SHP77 treated with DMSO at 0.1 percent for 48 hours (cell line): ENCODE results near the gene FBXL16.

Experiments
- DNase-seq: peaks from one replicate; lab custom pipeline; 2025; lab: John Stamatoyannopoulos, UW

The FBXL16 gene

DNA sequence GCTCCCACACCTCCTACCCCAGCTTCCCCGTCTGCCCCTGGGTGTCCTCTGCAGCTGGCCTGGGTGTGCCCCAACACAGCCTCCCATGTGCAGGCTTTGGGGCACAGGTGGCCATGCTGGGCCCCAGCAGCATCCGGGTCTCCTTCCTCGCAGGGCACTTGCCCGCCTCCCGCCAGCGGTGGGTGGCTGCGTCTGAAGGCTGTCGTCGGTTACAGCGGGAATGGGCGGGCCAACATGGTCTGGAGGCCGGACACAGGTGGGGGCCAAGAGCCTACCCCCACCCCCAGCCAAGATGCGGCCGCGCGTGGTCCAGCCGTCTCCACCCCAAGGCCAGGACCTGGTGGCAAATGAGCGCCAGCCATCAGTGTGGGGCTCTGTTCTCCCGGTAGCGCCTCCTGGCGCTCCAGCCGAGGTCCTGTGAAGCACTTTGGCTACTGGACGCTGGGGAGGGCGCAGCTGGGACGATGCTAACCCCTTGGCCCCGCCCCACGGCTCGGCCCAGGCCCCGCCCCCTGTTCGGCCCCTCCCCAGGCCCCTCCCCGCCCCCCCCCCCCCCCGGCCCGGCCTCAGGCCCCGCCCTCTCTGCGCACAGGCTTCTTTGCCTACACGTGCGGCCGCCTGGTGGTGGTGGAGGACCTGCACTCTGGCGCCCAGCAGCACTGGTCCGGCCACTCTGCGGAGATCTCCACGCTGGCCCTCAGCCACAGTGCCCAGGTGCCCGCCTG, 45.0 kb downstream of the FBXL16 start:
- peak; percentile 56 for DNase-seq

DNA sequence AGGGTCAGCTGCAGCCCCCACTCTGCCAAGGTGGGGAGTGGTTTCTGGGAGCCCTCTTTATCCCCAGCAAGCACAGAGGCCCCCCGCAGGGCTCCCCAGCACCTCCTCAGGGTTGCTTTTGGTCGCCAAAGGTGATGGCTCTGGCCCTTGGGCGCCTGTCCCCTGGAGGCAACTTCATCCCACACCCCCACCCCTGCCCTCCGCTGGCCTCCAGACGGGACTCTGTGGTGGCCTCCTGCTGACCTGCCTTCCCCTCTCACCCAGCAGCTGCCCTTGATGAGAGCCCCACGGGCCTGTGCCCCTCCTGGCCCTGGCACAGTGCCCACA, 45.5 kb downstream of the FBXL16 start:
- no peak for DNase-seq

DNA sequence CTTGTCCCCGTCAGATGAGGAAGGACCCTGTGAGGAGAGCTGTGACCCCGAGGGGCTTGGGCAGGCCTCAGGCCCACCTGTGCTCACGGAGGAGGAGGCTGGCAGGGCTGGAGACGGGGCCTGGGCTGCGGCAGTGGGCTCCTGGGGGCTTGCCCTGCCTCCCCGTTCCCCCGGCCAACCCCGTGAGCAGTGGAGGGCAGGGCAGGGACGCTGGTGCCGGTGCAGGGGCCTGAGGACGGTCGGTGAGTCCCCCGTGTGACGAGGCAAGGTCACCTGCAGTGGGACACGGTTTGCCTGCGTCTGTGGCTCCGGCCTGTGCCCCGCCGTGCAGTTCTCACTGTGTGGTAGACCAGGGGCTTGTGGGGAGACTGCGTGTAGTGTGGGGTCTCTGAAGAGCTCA, 46.0 kb downstream of the FBXL16 start:
- no peak for DNase-seq

DNA sequence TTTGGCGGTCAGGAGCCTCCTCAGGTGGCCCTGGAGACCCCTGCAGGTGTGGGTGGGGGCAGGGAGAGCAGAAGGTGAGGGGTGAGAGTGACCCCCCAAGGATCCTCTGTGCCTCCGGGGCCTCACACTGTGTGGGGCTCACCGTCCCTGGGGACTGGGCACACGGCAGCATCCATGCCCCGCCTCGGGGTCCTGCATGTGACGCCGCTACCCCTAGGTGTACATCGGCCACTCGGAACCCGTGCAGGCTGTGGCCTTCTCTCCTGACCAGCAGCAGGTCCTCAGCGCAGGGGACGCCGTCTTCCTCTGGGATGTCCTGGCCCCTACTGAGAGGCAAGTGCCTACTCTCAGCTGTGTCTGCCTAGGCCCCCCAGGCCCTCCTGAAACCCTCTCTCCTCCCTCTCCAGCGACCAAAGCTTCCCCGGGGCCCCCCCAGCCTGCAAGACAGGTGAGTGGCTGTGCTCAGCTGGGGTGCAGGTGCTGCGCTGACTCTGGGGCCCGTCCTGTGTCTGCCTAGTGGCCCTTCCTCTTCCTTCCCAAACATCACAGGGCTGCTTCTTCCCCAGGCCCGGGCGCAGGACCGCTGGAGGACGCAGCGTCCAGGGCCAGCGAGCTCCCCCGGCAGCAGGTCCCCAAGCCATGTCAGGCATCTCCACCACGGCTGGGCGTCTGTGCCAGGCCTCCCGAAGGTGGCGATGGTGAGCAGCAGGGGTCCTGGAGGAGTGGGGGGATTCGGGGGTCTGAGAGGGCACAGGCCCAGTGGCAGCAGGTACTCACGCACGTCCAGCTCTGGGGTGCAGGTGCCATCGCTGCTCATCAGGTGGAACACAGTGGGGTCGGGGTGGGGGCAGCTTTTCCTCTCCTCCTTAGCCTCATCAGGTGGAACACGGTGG, 46.7 kb downstream of the FBXL16 start:
- no peak for DNase-seq

DNA sequence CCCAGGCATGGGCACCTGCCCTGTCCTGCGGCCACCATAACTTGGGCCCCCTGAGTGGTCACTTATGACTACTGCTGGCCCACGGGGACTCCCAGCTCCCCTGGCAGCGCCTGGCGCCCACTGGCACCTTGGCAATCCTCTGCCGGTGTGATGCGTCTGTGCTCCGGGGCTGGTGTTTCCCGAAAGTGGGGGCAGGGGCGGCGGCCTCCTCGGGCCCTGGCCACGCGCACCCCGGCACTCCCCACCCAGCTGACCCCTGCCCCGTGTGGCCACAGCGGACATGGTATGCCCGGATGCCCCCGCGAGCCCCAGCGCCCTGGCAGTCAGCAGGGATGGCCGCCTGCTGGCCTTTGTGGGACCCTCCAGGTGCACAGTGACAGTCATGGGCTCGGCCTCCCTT, 48.1 kb downstream of the FBXL16 start:
- no peak for DNase-seq

DNA sequence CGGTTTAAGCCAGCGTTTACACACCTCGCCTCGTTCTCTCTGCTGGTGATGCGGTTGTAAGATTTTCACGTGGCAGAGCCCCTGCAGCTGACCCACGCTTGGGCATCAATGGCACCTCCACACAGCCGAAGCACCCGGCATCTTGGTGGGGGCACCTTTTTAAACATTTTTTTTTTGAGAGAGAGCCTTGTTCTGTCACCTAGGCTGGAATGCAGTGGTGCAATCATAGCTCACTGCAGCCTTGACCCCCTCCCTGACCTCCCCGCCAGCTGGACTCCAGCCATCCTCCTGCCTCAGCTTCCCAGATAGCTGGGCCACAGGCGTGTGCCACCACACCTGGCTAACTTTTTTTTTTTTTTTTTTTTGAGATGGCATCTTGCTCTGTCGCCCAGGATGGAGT, 51.6 kb downstream of the FBXL16 start:
- no peak for DNase-seq

DNA sequence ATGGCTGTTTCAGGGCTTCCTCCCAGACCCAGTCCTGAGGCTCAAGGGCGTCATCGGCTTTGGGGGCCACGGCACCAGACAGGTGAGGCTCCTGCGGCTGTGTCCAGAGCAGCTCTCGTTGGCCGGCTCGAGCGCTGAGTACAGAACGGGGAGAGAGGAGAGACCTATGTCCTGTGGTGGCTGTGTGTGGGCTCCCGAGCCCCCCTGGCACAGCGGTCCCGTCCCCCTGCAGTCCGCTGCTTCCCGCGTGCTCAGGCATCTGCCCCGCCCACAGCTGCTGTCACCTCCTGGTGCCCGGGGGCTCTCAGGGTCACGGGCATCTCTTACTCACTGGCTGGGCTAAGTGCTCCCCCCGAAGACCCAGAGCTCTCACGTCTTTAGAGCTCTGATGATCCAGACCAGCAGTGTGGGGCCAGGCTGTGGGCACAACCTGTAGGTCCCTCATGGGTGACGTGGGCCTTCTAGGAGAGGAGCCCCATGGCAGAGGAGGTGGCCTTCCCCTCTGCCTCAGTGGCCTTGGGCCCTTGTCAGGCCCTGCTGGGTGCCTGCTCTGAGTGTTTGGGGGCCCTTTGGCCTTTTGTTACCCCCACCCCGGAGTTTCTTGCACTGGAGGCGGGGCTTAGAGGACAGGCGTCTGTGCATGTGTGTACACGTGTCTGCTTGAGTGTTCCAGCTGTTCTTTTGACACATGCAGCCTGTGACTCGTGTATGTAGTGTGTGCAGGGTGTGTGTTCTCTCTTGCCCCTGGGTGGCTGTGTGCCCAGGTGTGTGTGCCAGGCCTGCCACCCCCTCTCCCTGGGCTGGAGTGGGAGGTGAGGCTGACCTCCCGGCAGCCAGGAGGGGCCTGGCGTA, 52.9 kb downstream of the FBXL16 start:
- no peak for DNase-seq

DNA sequence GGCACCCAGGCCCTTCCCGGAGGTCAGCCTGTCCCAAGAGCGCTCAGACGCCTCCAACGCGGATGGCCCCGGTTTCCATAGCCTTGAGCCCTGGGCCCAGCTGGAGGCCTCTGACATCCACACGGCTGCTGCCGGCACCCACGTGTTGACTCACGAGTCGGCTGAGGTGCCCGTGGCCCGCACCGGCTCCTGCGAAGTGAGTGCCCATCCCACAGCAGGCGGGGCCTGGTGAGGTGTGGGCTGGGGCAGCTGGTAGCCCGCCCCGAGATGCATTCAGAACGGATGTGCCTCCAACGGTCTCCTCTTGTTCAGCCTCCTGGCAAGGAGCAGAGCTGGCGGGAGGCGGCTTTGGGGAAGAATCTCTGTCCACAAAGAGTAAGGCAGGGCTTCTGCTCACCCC, 53.8 kb downstream of the FBXL16 start:
- no peak for DNase-seq

DNA sequence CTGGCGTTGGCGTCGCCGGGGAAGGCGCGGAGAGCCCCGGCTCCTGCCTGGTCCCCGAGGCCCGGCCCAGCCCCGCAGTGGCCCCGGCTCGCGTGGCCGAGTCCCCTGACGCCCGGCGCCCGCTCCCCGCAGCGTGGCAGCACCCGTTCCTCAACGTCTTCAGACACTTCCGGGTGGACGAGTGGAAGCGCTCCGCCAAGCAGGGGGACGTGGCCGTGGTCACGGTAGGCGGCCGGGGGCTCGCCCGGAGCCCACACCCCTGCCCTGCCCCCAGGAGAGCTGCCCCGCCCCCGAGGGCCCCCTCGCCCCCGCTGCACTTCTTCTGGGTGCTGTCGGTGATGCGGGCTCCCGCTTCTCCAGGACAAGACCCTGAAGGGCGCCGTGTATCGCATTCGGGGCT, 56.0 kb downstream of the FBXL16 start:
- DNase-seq, result no peak

DNA sequence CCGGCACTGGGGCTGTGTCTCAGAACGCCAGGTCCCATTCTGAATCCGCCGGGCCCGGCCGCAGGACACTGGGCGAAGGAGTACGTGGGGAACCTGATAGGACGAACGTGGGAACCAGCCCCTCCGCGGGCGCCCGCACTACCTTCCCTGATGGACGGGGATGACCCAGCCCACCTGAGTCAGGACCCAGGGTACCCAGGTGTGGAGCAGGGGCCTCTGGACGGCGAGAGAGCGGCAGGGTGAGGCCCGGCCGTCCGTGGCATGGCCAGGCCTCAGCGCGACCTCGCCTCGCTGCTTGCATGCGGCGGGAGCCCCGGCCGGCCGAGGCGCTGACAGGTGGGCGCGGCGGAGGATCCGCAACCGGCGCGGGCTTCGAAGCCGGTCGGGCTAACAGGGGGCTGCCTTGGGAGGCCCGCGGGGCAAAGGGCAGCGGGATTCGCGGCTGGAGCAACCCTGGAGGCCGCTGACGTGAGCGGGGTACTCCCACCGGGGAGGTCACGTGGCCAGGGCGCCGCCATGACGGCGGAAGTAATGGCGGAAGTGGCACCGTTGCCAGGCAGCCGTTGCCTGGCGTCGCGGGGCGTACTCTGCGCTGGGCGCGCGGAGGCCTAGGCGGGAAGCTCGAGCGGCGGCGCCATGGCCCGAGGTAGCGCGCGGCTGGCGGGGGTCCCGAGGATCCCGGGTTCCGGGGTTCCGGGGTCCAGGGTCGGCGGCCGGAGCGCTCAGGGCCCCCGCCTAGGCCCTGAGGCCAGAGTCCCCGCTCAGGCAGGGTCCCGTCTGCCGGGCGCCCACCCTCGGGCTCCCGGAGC, 56.6 kb downstream of the FBXL16 start, which contains the start of gene WDR90:
Gene WDR90, plus strand, starts transcription at position 585 of the 809 bp plus-strand sequence. Its CDS starts 52 bp downstream, at position 637.
- peak; percentile 69 for DNase-seq

DNA sequence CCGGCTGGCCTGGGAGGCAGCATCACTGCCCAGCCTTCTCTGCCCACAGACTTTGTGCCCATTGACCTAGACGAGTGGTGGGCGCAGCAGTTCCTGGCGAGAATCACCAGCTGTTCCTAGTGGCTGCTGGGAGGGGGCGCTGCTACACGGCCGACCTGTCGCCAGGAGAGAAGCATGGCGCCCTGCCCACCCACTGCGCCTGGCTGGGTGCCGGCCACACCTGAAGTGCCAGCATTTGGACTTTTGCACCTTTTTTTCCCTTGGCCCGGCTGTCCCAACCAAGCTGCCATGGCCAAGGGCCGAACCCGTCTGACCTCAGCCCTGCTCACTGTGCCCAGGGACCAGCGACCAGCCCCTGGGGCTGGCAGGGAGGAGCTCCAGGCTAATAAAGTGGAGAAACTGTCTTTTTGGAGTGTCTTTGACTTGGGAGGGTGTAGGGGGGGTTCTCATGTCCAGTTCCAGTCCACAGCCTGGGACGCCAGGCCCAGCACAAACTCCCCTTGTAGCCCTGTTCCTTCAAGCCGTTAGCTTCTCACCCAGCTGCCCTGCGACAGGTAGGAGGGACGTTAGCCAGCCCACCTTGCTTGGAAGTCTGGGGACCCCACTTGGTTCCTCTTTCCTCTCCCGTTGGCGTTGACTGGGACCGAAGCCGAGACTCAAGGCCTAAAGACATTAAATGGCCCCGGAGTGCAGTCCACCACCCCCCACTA, 57.4 kb downstream of the FBXL16 start:
- peak; percentile 9 for DNase-seq

DNA sequence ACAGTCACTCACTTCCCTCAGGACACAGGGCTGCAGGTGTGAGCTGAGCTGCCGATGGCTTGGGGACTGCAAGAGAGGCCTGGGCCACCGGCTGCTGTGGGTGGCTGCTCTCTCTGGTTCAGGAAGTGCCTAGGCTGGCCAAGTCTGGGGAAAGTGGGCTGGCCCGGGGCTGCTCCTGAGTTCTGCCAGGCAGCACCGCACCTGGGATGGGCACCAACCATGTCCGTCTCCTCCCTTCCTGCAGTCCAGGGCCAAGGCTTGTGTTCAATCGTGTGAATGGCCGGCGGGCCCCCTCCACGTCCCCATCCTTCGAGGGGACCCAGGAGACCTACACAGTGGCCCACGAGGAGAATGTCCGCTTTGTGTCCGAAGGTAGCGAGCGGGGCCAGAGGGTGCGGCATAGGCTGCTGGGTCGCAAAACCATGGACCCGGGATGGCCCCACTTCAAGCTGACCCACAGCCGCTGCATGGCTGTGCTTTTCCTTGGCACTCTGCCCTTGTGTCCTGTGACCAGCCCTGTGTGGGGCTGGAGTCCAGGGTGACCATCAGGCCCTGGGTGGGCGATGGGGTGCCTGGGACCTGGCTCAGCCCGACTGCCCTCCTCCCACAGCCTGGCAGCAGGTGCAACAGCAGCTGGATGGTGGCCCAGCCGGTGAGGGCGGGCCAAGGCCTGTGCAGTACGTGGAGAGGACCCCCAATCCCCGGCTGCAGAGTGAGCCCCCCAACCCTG, 58.3 kb downstream of the FBXL16 start:
- DNase-seq, result no peak

DNA sequence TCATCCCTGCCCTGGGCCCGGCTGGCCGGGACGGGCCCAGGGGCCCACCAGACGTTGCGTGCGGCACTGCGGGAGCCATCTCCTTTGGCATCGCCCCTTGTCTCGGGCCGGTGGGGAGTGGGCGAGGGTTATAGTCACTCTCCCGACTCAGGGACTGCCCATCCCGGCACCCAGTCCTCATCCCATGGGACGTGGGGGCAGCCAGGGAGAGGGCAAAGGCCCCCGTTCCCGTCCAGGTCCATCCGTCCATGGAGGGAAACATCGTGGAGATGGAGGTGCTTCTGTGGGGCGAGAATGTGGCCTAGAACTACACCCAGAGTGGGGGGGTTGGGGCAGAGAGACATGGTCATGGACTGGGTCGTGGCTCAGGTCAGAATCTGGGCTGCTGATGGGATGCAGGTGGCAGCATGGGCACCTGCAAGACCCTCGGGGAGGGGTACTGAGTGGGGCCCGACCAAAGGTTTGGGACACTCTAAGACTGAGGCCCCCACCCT, 58.9 kb downstream of the FBXL16 start:
- no peak for DNase-seq

DNA sequence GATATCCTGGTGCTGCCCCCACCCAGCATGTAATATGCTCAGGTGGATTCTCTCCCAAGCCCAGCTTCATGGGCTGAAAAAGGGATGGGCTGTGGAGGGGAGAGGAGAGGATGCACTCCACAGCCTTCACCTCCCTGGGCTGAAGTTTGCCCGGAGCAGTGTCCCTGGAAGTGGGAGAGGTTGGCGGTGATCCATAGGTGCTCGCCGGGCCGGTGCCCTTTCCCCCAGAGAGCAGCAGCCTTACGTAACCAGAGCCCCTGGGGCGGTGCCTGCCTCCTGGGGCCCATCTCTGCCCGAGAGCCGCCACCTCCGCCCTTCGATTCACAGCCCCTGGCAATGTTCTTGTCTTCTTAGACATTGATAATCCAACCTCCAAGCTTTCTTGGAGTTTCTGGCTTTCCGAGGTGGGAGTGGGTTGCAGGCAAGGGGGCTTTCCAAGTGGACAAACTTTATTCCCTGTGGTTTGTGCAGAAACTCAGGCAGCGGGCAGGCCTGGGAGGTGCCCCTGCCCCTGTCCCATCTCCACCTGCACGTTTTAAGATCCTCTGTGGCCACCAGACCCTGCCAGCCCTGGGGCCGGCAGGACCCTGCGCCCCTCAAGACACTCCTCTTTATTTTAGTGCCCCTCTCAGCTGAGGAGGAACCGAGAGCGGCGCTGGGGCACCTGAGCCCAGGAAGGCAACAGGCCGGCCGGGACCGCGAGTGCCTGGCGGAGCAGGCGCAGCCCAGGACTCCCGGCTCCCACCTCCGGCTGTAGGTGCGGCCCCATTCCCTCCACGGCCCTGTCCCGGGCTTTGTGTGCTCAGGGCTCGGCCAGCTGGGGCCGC, 59.5 kb downstream of the FBXL16 start:
- no peak for DNase-seq

DNA sequence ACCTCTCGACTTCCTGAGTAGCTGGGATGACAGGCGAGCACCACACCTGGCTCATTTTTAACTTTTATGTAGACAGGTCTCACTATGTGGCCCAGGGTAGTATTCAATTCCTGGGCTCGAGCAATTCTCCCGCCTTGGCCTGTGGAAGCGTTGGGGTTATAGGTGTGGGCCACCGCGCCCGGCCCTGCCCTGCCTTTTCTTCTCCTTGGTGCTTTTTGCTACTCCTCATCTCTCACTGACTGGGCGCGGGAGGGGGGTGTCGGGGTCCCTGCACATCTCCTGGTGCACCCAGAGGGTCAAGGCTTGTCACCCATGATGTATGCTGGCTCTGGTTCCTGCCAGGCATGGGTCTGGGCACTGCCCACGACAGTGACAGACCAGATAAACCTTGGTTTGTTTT, 61.0 kb downstream of the FBXL16 start:
- DNase-seq, result no peak

DNA sequence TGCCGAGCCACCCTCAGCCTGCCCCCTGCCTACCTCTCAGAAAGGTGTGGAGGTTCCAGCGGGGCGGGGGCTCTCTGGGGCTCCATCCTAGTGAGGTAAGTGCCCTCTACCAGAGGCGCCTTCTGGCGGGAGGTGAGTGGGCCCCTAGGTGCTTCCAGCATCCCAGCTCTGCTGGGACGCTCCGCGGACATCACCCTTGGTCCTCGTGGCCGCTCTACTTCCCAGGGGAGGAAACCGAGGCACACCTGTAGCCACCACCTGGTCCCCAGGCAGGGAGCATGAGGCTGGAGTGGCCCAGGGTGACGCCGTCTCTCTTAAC, 62.6 kb downstream of the FBXL16 start:
- no peak for DNase-seq
